ENCODE measurements around the gene CDH11.

Gene CDH11

DNA sequence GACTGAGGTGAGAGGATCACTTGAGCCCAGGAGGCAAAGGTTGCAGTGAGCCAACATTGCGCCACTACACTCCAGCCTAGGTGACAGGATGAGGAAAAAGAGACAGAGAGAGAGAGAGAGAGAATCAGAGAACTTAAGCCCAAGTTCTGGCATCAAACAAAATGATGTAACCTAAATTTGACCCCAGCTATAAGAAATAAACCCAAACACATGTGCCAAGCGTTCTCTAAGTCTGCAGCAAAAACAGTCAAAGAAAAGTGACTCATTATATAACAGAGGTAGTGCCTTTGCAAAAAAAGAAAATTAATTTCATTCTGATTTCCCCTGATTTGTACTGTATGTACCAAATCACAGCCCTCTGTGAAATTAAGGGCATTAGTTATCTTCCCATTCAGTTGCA, 89.5 kb downstream of the CDH11 start:
- H3K36me3 ChIP-seq (ENCODE audit: insufficient read depth, low read length), result no peaks in the 10 kb centered on the region
- no peaks in the 10 kb centered on the region for H3K4me1 ChIP-seq (ENCODE audit: insufficient read depth, low read length)
- H3K27me3 ChIP-seq (ENCODE audit: insufficient read depth, low read length), result no peaks in the 10 kb centered on the region
- no peaks in the 10 kb centered on the region for H3K9me3 ChIP-seq (ENCODE audit: low read length)
- no peak overlapping the region for H2AFZ ChIP-seq (ENCODE audit: low read depth, low read length)
- no peak overlapping the region for H3K4me3 ChIP-seq (ENCODE audit: low read length)

DNA sequence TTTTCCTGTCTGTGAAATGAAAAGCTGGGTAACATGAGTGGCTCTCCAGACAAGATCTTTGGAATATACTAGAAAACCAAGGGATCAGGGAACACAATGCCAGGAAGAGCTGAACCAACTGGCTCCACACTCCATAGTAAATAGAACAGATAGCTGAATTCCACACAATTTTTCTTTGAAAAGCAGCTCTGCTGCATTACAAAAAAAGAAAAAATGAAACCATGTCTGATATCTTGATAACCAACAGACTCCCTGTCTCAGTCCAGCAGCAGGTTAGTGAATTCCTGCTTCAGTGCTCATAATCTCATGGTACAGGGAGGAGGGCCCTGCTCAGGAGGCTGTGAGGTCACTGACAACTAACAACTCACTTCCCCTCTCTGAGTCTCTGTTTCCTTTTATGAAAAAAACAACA, 97.1 kb downstream of the CDH11 start:
- Histone ChIP-seq H3K4me1 (ENCODE audit: insufficient read depth, low read length) (no peaks in the 10 kb centered on the region), H3K4me3 (ENCODE audit: low read length) (no peak overlapping the region), H3K36me3 (ENCODE audit: insufficient read depth, low read length) (no peaks in the 10 kb centered on the region), H2AFZ (ENCODE audit: low read depth, low read length) (no peak overlapping the region), H3K9me3 (ENCODE audit: low read length) (no peaks in the 10 kb centered on the region), H3K27me3 (ENCODE audit: insufficient read depth, low read length) (no peaks in the 10 kb centered on the region)

DNA sequence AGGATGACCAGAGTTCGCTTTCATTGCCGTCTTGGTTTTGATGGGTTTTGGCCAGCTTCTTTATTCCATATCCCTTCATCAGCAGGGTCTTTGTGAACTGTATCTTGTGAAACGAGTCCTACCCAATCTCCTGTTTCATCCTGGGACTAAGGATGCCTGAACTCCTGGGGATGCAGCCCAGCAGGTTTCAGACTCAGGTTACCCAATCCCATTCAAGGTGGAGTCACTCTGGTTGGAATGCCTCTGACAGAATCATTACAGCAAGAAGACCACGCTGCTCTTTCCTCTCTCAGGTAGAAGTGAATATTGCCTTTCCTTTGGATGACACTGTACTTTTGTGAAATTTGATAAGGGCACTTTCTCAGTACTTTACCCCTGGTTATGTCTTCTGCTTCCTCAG, 98.1 kb downstream of the CDH11 start:
- no peak overlapping the region for H3K4me3 ChIP-seq (ENCODE audit: low read length)
- no peaks in the 10 kb centered on the region for H3K9me3 ChIP-seq (ENCODE audit: low read length)
- no peaks in the 10 kb centered on the region for H3K4me1 ChIP-seq (ENCODE audit: insufficient read depth, low read length)
- no peak overlapping the region for H2AFZ ChIP-seq (ENCODE audit: low read depth, low read length)
- no peaks in the 10 kb centered on the region for H3K36me3 ChIP-seq (ENCODE audit: insufficient read depth, low read length)
- H3K27me3 ChIP-seq (ENCODE audit: insufficient read depth, low read length), result no peaks in the 10 kb centered on the region

DNA sequence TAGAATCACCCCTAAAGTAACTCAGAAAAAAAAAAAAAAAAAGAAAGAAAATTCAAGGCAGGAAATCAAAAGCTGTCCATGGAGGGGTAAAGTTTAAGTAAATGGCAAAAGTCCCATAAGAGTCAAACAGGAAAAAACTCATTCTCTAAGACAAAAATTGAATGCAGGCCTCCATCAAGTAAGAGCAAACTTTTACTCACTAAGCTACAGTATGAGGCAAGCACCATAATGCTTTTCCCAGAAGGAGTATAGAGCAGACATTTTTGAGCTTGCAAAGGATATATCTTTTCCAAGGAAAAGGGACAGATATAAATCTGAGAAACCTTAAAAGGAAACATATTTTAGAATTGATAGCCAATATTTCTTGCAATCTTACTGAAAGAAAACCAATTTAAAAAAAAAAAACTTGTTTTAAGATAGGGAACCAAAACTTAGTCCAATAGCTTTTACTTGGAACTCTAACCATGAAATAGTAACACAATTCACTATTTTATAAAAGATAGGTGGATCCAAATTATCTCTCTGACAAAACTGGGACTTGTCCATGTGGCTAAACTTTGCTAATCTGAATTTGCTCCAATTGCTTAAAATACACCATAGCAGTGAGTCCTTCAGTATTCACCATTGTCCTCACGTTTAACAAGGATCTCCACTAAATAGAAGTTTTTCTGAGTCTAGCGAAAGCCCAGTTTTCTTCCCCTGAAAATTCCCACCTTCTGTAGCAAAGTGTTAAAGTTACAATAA, 99.8 kb downstream of the CDH11 start:
- H2AFZ ChIP-seq (ENCODE audit: low read depth, low read length), result no peak overlapping the region
- H3K4me1 ChIP-seq (ENCODE audit: insufficient read depth, low read length), result no peaks in the 10 kb centered on the region
- no peaks in the 10 kb centered on the region for H3K9me3 ChIP-seq (ENCODE audit: low read length)
- H3K36me3 ChIP-seq (ENCODE audit: insufficient read depth, low read length), result no peaks in the 10 kb centered on the region
- no peaks in the 10 kb centered on the region for H3K27me3 ChIP-seq (ENCODE audit: insufficient read depth, low read length)
- H3K4me3 ChIP-seq (ENCODE audit: low read length), result no peak overlapping the region

DNA sequence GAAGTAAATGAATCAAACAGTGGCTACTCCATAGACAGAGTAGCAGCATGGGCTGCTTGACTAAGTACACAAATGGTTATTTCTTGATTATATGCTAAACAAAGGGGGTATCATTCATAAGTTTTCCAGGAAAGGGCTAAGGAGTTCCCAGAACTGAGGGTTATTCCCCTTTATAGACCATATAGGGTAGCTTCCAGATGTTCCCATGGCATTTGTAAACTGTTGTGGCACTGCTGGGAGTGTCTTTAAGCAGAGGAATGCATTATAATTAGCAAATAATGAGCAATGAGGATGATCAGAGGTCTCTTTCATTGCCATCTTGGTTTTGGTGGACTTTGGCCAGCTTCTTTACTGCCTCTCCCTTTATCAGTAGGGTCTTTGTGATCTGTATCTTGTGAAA, 105.1 kb downstream of the CDH11 start:
- H3K27me3 ChIP-seq (ENCODE audit: insufficient read depth, low read length), result no peaks in the 10 kb centered on the region
- no peaks in the 10 kb centered on the region for H3K4me1 ChIP-seq (ENCODE audit: insufficient read depth, low read length)
- H2AFZ ChIP-seq (ENCODE audit: low read depth, low read length), result no peak overlapping the region
- no peaks in the 10 kb centered on the region for H3K36me3 ChIP-seq (ENCODE audit: insufficient read depth, low read length)
- no peak overlapping the region for H3K4me3 ChIP-seq (ENCODE audit: low read length)
- H3K9me3 ChIP-seq (ENCODE audit: low read length), result no peaks in the 10 kb centered on the region

DNA sequence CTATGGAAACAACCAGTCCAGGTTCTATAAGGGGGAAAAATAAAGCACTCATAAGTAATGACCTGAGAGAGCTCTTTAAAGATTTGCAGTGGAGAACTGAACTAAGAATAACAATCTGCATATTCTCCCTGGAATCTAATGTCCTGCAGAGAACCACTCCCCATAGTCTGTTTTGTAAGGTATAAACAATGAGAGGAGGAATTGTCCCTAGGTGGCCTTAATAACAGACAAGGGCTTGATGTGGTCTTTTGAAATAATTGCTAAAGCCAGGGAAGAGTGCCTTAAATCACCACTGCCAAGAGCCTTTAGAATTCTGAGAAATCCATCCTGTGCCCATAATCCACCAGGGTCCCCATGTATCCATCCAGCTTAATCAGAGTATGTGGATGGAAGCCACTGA, 106.3 kb downstream of the CDH11 start:
- Histone ChIP-seq H2AFZ (ENCODE audit: low read depth, low read length) (no peak overlapping the region), H3K4me3 (ENCODE audit: low read length) (no peak overlapping the region), H3K36me3 (ENCODE audit: insufficient read depth, low read length) (no peaks in the 10 kb centered on the region), H3K9me3 (ENCODE audit: low read length) (no peaks in the 10 kb centered on the region), H3K27me3 (ENCODE audit: insufficient read depth, low read length) (no peaks in the 10 kb centered on the region), H3K4me1 (ENCODE audit: insufficient read depth, low read length) (no peaks in the 10 kb centered on the region)

DNA sequence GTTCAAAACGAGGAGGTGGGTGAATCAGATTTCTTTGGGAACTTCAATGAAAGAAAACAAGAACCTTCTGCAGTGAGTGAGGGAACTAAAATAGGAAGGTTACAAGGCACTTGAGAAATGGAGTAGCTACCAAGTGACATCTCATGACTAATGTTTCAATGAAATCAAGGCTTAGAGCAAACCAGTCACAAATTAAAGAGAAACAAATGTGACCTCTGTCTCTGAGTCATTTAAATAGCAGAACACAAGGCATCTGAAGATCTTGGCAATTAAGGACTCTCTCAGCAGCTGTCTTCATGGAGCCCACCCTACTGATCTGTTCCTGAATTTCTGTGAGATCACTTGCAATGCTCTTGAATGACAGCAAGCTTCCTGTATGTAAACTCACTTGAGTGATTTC, 109.5 kb downstream of the CDH11 start:
- H3K9me3 ChIP-seq (ENCODE audit: low read length), result no peaks in the 10 kb centered on the region
- H2AFZ ChIP-seq (ENCODE audit: low read depth, low read length), result no peak overlapping the region
- no peaks in the 10 kb centered on the region for H3K36me3 ChIP-seq (ENCODE audit: insufficient read depth, low read length)
- H3K4me3 ChIP-seq (ENCODE audit: low read length), result no peak overlapping the region
- H3K4me1 ChIP-seq (ENCODE audit: insufficient read depth, low read length), result peaks cover 4% of the 10 kb centered on the region
- no peaks in the 10 kb centered on the region for H3K27me3 ChIP-seq (ENCODE audit: insufficient read depth, low read length)

DNA sequence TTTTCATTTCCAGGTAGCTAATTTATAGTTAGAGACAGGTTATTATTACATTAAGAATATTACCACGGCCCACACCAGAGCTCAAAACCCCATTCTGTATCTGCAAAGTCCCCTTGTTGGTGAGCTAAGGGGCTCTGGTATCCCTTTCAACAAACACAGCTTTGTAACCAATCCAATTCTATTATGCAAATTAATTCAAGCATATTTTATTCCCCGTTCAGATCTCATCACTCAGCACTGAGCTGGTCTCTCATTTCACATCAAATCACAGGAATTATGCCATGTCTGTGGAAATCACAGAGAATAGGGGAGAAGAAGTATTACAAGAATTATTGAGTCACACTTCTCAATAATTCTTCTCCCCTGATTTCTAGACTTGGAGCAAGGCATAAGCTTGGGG, 111.7 kb downstream of the CDH11 start:
- H3K27me3 ChIP-seq (ENCODE audit: insufficient read depth, low read length), result no peaks in the 10 kb centered on the region
- H3K9me3 ChIP-seq (ENCODE audit: low read length), result no peaks in the 10 kb centered on the region
- no peak overlapping the region for H2AFZ ChIP-seq (ENCODE audit: low read depth, low read length)
- peaks cover 4% of the 10 kb centered on the region for H3K4me1 ChIP-seq (ENCODE audit: insufficient read depth, low read length)
- H3K36me3 ChIP-seq (ENCODE audit: insufficient read depth, low read length), result no peaks in the 10 kb centered on the region
- no peak overlapping the region for H3K4me3 ChIP-seq (ENCODE audit: low read length)

DNA sequence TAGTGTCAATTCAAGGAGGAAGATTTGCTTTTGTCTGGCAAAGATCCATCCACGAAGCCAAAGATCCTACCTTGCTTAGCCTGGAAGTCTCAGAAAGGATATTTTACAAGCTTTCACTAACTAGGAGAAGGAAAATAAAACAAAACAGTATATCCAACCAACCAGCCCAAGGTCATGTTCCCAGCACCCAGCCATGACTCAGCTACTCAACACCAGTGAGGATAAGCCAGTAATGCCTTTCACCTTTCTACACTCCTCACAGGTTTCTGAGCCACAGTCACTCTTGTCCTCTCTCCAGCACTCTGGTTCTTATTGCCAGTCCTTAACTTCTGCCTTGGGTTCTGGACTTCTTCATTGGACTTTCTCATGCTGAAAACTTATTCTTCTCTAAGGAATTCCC, 116.2 kb downstream of the CDH11 start:
- H2AFZ ChIP-seq (ENCODE audit: low read depth, low read length), result no peak overlapping the region
- no peaks in the 10 kb centered on the region for H3K9me3 ChIP-seq (ENCODE audit: low read length)
- H3K4me3 ChIP-seq (ENCODE audit: low read length), result no peak overlapping the region
- H3K27me3 ChIP-seq (ENCODE audit: insufficient read depth, low read length), result no peaks in the 10 kb centered on the region
- peaks cover 4% of the 10 kb centered on the region for H3K4me1 ChIP-seq (ENCODE audit: insufficient read depth, low read length)
- H3K36me3 ChIP-seq (ENCODE audit: insufficient read depth, low read length), result no peaks in the 10 kb centered on the region

DNA sequence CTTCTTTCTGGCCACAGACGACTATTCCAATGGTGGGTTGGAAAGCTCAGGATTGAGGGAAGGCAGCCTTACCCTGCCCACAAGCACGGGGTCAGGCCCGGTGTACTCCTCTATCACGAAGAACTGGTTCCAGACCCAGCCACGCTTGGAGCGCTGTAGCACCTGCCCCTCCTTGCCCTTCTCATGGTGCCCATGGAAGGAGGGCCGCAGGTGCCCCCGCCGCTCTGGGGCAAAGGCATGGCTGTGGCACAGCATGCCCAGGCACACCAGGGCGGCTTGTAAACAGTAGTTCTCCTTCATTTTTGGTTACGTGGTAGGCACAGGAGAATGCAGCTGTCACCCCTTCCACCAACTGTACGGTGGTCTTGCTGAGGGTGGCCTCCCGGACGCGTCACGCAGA, 117.3 kb downstream of the CDH11 start:
- Histone ChIP-seq H3K4me1 (ENCODE audit: insufficient read depth, low read length) (no peaks in the 10 kb centered on the region), H3K4me3 (ENCODE audit: low read length) (no peak overlapping the region), H3K36me3 (ENCODE audit: insufficient read depth, low read length) (no peaks in the 10 kb centered on the region), H2AFZ (ENCODE audit: low read depth, low read length) (no peak overlapping the region), H3K9me3 (ENCODE audit: low read length) (no peaks in the 10 kb centered on the region), H3K27me3 (ENCODE audit: insufficient read depth, low read length) (no peaks in the 10 kb centered on the region)

DNA sequence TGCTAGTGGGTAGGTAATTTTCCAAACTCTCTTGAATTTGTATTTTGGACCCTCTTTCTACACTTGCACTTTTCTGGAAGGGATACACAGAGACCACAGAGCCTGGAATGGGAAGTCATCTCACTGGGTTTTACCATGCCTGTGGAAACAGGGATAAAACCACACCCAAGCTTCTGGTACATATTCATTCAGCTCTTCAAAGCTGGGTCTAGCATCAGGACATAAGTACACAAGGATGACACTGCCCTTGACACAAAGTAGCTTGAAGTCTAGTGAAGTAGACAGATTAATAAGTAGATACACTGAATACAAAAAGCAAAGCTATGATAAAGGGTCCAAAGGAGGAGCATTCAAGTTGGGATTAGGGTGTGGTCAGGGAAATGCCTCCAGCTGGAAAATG, 118.2 kb downstream of the CDH11 start:
- Histone ChIP-seq H3K4me1 (ENCODE audit: insufficient read depth, low read length) (no peaks in the 10 kb centered on the region), H3K9me3 (ENCODE audit: low read length) (no peaks in the 10 kb centered on the region), H3K36me3 (ENCODE audit: insufficient read depth, low read length) (no peaks in the 10 kb centered on the region), H3K27me3 (ENCODE audit: insufficient read depth, low read length) (no peaks in the 10 kb centered on the region), H3K4me3 (ENCODE audit: low read length) (no peak overlapping the region), H2AFZ (ENCODE audit: low read depth, low read length) (no peak overlapping the region)

DNA sequence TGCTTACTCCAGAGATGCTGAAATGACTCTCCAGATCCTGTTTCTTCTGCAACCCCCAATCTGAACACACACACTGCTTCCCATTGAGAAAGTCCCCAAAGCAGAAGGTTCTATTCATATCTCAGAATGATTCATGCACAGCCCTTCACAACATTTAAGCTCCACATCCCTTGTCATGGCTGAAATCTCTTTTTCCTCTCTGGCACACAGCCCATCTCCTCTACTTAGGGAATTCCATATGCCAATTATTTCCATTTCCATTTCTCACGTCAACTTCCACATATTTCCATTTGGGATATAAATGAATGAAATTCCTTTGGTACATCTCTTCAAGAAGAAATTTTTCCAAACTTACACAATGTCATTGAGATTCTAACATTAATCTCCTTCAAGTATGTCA, 119.6 kb downstream of the CDH11 start:
- H3K4me3 ChIP-seq (ENCODE audit: low read length), result no peak overlapping the region
- no peaks in the 10 kb centered on the region for H3K4me1 ChIP-seq (ENCODE audit: insufficient read depth, low read length)
- H3K27me3 ChIP-seq (ENCODE audit: insufficient read depth, low read length), result no peaks in the 10 kb centered on the region
- no peak overlapping the region for H2AFZ ChIP-seq (ENCODE audit: low read depth, low read length)
- no peaks in the 10 kb centered on the region for H3K36me3 ChIP-seq (ENCODE audit: insufficient read depth, low read length)
- no peaks in the 10 kb centered on the region for H3K9me3 ChIP-seq (ENCODE audit: low read length)

DNA sequence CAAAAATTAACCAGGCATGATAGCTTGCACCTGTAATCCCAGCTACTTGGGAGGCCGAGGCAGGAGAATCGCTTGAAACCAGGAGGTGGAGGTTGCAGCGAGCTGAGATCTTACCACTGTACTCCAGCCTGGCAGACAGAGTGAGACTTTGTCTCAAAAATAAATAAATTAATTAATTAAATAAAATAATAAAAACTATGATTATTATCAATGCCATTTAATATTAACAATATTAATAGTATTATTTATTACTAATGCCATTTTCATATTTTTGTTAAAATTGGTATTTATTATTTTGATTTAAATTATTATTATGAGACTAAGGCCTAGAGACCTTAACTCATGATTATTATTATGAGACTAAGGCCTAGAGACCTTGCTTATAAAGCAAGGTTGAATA, 121.2 kb downstream of the CDH11 start:
- Histone ChIP-seq H3K27me3 (ENCODE audit: insufficient read depth, low read length) (no peaks in the 10 kb centered on the region), H3K4me1 (ENCODE audit: insufficient read depth, low read length) (no peaks in the 10 kb centered on the region), H3K9me3 (ENCODE audit: low read length) (no peaks in the 10 kb centered on the region), H3K36me3 (ENCODE audit: insufficient read depth, low read length) (no peaks in the 10 kb centered on the region), H3K4me3 (ENCODE audit: low read length) (no peak overlapping the region), H2AFZ (ENCODE audit: low read depth, low read length) (no peak overlapping the region)

DNA sequence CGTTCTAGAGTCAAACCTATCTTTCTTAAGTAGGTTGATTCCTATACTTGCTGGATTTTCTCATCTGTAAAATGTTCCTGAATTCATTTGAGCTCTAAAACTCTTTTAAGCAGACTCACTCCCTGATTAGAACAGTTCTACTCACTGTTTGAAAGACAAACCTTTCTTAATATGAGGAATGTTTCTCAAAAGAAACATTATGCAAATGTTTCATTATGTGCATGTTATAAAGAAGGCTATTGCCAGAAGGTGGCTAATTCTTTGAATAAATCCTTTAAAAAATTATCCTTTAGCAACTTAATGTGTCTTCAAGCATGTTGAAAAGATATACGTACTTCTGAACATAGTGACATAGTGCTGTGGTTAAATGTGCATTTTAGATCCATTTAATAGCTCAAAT, 124.1 kb downstream of the CDH11 start:
- H3K4me3 ChIP-seq (ENCODE audit: low read length), result no peak overlapping the region
- H3K4me1 ChIP-seq (ENCODE audit: insufficient read depth, low read length), result no peaks in the 10 kb centered on the region
- no peak overlapping the region for H2AFZ ChIP-seq (ENCODE audit: low read depth, low read length)
- no peaks in the 10 kb centered on the region for H3K36me3 ChIP-seq (ENCODE audit: insufficient read depth, low read length)
- no peaks in the 10 kb centered on the region for H3K9me3 ChIP-seq (ENCODE audit: low read length)
- H3K27me3 ChIP-seq (ENCODE audit: insufficient read depth, low read length), result no peaks in the 10 kb centered on the region
